ENCODE results near the gene NOL7. TPM values are rescaled to one million over a fixed set of nuclear protein-coding genes. Genes with fewer than 3 reads are reported as not detected.

Gene NOL7
- total and polyA plus RNA-seq, 2 experiments from 2014 or later: 97.2 to 251 TPM

DNA sequence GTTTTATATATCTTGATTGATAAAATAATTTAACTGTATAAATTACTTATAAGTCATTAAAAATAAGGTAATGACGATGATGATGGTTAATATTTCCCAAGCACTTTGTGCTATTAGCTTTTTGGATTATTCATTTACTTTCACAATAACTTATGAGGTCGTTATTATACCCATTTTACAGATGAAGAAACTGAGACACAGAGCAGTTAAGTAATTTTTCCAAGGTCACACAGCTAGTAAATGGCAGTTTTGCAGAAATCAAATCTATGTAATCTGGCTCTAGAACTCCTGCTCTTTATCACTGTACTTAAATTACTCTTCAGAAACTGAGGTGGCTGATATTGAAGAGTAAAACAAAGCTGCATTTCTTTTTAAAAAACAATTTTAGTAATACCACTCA is 18.2 kb downstream of the NOL7 start (continued):
- TF ChIP-seq, protein P1, sequence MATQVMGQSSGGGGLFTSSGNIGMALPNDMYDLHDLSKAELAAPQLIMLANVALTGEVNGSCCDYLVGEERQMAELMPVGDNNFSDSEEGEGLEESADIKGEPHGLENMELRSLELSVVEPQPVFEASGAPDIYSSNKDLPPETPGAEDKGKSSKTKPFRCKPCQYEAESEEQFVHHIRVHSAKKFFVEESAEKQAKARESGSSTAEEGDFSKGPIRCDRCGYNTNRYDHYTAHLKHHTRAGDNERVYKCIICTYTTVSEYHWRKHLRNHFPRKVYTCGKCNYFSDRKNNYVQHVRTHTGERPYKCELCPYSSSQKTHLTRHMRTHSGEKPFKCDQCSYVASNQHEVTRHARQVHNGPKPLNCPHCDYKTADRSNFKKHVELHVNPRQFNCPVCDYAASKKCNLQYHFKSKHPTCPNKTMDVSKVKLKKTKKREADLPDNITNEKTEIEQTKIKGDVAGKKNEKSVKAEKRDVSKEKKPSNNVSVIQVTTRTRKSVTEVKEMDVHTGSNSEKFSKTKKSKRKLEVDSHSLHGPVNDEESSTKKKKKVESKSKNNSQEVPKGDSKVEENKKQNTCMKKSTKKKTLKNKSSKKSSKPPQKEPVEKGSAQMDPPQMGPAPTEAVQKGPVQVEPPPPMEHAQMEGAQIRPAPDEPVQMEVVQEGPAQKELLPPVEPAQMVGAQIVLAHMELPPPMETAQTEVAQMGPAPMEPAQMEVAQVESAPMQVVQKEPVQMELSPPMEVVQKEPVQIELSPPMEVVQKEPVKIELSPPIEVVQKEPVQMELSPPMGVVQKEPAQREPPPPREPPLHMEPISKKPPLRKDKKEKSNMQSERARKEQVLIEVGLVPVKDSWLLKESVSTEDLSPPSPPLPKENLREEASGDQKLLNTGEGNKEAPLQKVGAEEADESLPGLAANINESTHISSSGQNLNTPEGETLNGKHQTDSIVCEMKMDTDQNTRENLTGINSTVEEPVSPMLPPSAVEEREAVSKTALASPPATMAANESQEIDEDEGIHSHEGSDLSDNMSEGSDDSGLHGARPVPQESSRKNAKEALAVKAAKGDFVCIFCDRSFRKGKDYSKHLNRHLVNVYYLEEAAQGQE (IDR thresholded peaks at IDR 0.05; ENCODE audit: unreplicated experiment): no peak
- TF ChIP-seq CREB1 (CRISPR knock-in tag; IDR thresholded peaks at IDR 0.05; ENCODE audit: low read depth) (no peak), EZH2 (IDR thresholded peaks at IDR 0.05; ENCODE audit: low read depth, unreplicated experiment) (no peak), NANOG (IDR thresholded peaks at IDR 0.05; ENCODE audit: borderline replicate concordance) (no peak), EZH2phosphoT487 (IDR thresholded peaks at IDR 0.05; ENCODE audit: unreplicated experiment) (no peak), JUNB (IDR thresholded peaks at IDR 0.05; ENCODE audit: unreplicated experiment) (no peak), ZNF114 (CRISPR knock-in tag; IDR thresholded peaks at IDR 0.05) (no peak)

DNA sequence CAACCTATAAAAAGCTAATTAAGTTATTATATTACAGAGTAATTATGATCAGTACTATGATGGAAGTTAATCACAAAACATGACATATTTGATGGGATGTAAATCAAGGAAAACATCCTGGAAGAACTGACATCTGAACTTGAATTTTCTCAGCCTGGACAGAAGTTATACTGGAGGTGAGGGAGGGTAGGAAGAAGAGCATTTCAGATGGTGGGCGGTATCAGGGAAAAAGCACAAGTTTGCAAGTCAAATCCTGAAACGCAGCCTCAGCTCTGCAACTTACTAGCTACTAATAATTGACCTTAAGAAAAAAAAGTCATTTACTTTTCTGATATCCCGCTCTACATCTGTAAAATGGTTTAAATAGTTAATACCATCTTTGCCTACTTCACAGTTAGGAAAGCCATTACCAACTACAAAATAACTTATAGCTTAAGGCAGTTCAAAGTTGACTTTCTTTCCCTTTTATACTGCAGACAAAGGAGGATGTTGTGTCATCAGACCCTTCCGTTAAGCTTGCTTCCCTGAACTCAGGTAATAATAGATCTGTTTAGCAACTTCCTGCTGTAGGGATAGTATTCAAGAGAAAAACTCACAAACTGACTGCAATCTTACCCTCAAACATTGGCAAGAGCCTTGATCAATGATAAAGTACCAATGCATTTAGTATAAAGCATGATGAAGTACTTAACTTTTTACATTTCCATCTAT is 21.0 kb downstream of the NOL7 start:
- H3K4me3 Mint-ChIP-seq: peak overlapping the region; percentile 39
- Histone ChIP-seq H3K79me2 (replicated peaks; ENCODE audit: insufficient read depth) (no peaks in the 10 kb centered on the region), H2AFZ (no peak overlapping the region), H3K36me3 (ENCODE audit: insufficient read depth) (0 out of 2 replicates have a peak, but pooled peaks cover 3% of the 10 kb centered on the region), H4K20me1 (replicated peaks; ENCODE audit: insufficient read depth) (no peaks in the 10 kb centered on the region), H3F3A (replicated peaks; ENCODE audit: low read depth) (no peaks in the 10 kb centered on the region), H3K9me2 (ENCODE audit: insufficient read depth) (no peaks in the 10 kb centered on the region), H3K27ac (ENCODE audit: low read depth) (peak overlapping the region; percentile 63), H3K27me3 (ENCODE audit: insufficient read depth) (no peaks in the 10 kb centered on the region), H3K4me1 (ENCODE audit: insufficient read depth) (peaks cover 50% of the 10 kb centered on the region), H3K4me2 (peak overlapping the region; percentile 23), H3K4me3 (peak overlapping the region; percentile 7; the same call in 1 of the 2 replicates)
- H3K27me3 Mint-ChIP-seq (ENCODE audit: insufficient read depth, low read depth, poor library complexity): peaks cover 6% of the 10 kb centered on the region
- peak overlapping the region; percentile 82 for H3K27ac Mint-ChIP-seq
- DNase-seq (ENCODE audit: low spot score): peak; percentile 58
- peak; percentile 75 for ATAC-seq
- H3K9me3 Mint-ChIP-seq: no peaks in the 10 kb centered on the region
- H3K4me1 Mint-ChIP-seq: peaks cover 53% of the 10 kb centered on the region
- no peak for TF ChIP-seq ZNF331 (CRISPR knock-in tag; IDR thresholded peaks at IDR 0.05; ENCODE audit: low read depth)
- peak; percentile 30; the same call in 1 of the 2 replicates for TF ChIP-seq CREB1 (CRISPR knock-in tag; IDR thresholded peaks at IDR 0.05; ENCODE audit: low read depth)
- peaks cover 28% of the 10 kb centered on the region for H3K36me3 Mint-ChIP-seq (ENCODE audit: low read depth)

GRCh38 chr6:13638014-13638413 is 22.9 kb downstream of the NOL7 start:
- Mint-ChIP-seq H3K27me3 (ENCODE audit: insufficient read depth, low read depth, poor library complexity) (peaks cover 6% of the 10 kb centered on the region), H3K4me3 (no peak overlapping the region), H3K36me3 (ENCODE audit: low read depth) (peaks cover 15% of the 10 kb centered on the region; the same call in 2 of the 3 replicates), H3K9me3 (no peaks in the 10 kb centered on the region), H3K4me1 (peaks cover 53% of the 10 kb centered on the region), H3K27ac (peak overlapping the region; percentile 89)
- DNase-seq (ENCODE audit: low spot score) (no peak), ATAC-seq (no peak)
- Histone ChIP-seq H3K36me3 (ENCODE audit: insufficient read depth) (no peaks in the 10 kb centered on the region), H3K4me3 (no peak overlapping the region), H3K79me2 (replicated peaks; ENCODE audit: insufficient read depth) (no peaks in the 10 kb centered on the region), H3F3A (replicated peaks; ENCODE audit: low read depth) (no peaks in the 10 kb centered on the region), H3K4me2 (no peak overlapping the region), H3K4me1 (ENCODE audit: insufficient read depth) (peaks cover 54% of the 10 kb centered on the region), H2AFZ (no peak overlapping the region), H3K27ac (ENCODE audit: low read depth) (0 out of 2 replicates have a peak overlapping the region, but pooled peaks have one; percentile 41), H3K27me3 (ENCODE audit: insufficient read depth) (no peaks in the 10 kb centered on the region), H4K20me1 (replicated peaks; ENCODE audit: insufficient read depth) (no peaks in the 10 kb centered on the region), H3K9me2 (ENCODE audit: insufficient read depth) (no peaks in the 10 kb centered on the region)
- TF ChIP-seq POLR2AphosphoS5 (IDR thresholded peaks at IDR 0.05; ENCODE audit: low read depth) (no peak), EZH2phosphoT487 (IDR thresholded peaks at IDR 0.05; ENCODE audit: unreplicated experiment) (no peak)
- TF ChIP-seq, protein P1 (IDR thresholded peaks at IDR 0.05; ENCODE audit: unreplicated experiment): no peak
